Glomerular endothelial cell (primary cell): ENCODE results near the gene PIK3AP1. TPM values are rescaled to one million over a fixed set of nuclear protein-coding genes. Genes with fewer than 3 reads are reported as not detected.
A peak's percentile ranks its signal among the peaks of the same experiment; 100 is the strongest.

Experiments
- DNase-seq: peaks from one replicate; pipeline ENCODE4 v3.0.0-alpha.2; 2011; ENCODE audit warnings: low read depth, low spot score; ENCODE audit errors: extremely low read depth
- total RNA-seq: library from RNA; depleted of rRNA; stranded (reverse); fragments of >200 nt; gene quantifications from 2 replicates; pipeline ENCODE4 v1.2.3, GENCODE V29; 2015

PIK3AP1 gene
- total RNA-seq, 1 donor from 2014 or later, result 0.06 TPM

- no peak for DNase-seq
Observed at GRCh38 chr10:96616961-96617360, 103.4 kb downstream of the PIK3AP1 start.

- DNase-seq, result peak; percentile 27
Observed at GRCh38 chr10:96614515-96614914, 105.8 kb downstream of the PIK3AP1 start.

GRCh38 chr10:96613576-96613975 is 106.7 kb downstream of the PIK3AP1 start:
- no peak for DNase-seq

- no peak for DNase-seq
Observed at GRCh38 chr10:96612055-96612830, 108.1 kb downstream of the PIK3AP1 start.

GRCh38 chr10:96610817-96611216 is 109.5 kb downstream of the PIK3AP1 start:
- no peak for DNase-seq

GRCh38 chr10:96609510-96609909 is 110.8 kb downstream of the PIK3AP1 start:
- DNase-seq, result no peak

GRCh38 chr10:96608805-96609204 is 111.5 kb downstream of the PIK3AP1 start:
- no peak for DNase-seq

- DNase-seq, result no peak
Observed at GRCh38 chr10:96608262-96608661, 112.1 kb downstream of the PIK3AP1 start.

- DNase-seq, result no peak
Observed at GRCh38 chr10:96606946-96607345, 113.4 kb downstream of the PIK3AP1 start.

- no peak for DNase-seq
Observed at GRCh38 chr10:96606216-96606615, 114.1 kb downstream of the PIK3AP1 start.

GRCh38 chr10:96600337-96600736 is 120.0 kb downstream of the PIK3AP1 start:
- DNase-seq, result no peak

- no peak for DNase-seq
Observed at GRCh38 chr10:96598846-96599245, 121.5 kb downstream of the PIK3AP1 start.

- no peak for DNase-seq
Observed at GRCh38 chr10:96596422-96597407, 123.6 kb downstream of the PIK3AP1 start.

GRCh38 chr10:96595741-96596140 is 124.6 kb downstream of the PIK3AP1 start:
- DNase-seq, result no peak

- no peak for DNase-seq
Observed at GRCh38 chr10:96591946-96592345, 128.4 kb downstream of the PIK3AP1 start.

- no peak for DNase-seq
Observed at GRCh38 chr10:96588616-96589419, 131.5 kb downstream of the PIK3AP1 start.

- no peak for DNase-seq
Observed at GRCh38 chr10:96588060-96588554, 132.2 kb downstream of the PIK3AP1 start.

- peak; percentile 45 for DNase-seq
Observed at GRCh38 chr10:96587264-96588059, 132.9 kb downstream of the PIK3AP1 start.

- no peak for DNase-seq
Observed at GRCh38 chr10:96586419-96587263, 133.7 kb downstream of the PIK3AP1 start, which contains the start of gene TM9SF3. Gene TM9SF3, minus strand, starts transcription at chr10:96587012. Its CDS starts 177 bp downstream, at chr10:96586835.
